ENCODE data around the gene SIRT1. TPM values are rescaled to one million over a fixed set of nuclear protein-coding genes. Genes with fewer than 3 reads are reported as not detected.

SIRT1 gene
- total RNA-seq, 1 experiment from 2014 or later: 51.3 TPM

DNA sequence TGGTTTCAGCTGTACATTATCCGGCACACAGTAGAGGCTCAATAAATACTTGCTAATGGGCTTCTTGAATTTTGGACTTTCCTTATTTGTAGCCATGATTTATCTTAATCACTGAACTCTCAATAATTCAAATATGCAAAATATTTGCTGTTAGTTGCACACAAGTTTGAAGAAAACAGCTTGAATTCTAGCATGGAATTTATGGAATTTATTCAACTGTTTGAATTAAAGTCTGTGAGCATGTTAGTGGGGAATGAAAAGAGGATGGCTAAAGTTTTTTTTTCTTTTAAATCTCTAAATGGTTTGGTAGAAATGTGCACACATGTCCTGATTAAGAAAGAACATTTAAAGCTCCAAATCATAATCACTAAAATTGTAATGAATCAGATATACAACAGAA lies 42.5 kb downstream of the SIRT1 start:
- TF ChIP-seq, protein P1, sequence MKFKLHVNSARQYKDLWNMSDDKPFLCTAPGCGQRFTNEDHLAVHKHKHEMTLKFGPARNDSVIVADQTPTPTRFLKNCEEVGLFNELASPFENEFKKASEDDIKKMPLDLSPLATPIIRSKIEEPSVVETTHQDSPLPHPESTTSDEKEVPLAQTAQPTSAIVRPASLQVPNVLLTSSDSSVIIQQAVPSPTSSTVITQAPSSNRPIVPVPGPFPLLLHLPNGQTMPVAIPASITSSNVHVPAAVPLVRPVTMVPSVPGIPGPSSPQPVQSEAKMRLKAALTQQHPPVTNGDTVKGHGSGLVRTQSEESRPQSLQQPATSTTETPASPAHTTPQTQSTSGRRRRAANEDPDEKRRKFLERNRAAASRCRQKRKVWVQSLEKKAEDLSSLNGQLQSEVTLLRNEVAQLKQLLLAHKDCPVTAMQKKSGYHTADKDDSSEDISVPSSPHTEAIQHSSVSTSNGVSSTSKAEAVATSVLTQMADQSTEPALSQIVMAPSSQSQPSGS (CRISPR knock-in tag; IDR thresholded peaks at IDR 0.05; ENCODE audit: borderline replicate concordance, low read depth): no peak
- TF ChIP-seq, protein P2, sequence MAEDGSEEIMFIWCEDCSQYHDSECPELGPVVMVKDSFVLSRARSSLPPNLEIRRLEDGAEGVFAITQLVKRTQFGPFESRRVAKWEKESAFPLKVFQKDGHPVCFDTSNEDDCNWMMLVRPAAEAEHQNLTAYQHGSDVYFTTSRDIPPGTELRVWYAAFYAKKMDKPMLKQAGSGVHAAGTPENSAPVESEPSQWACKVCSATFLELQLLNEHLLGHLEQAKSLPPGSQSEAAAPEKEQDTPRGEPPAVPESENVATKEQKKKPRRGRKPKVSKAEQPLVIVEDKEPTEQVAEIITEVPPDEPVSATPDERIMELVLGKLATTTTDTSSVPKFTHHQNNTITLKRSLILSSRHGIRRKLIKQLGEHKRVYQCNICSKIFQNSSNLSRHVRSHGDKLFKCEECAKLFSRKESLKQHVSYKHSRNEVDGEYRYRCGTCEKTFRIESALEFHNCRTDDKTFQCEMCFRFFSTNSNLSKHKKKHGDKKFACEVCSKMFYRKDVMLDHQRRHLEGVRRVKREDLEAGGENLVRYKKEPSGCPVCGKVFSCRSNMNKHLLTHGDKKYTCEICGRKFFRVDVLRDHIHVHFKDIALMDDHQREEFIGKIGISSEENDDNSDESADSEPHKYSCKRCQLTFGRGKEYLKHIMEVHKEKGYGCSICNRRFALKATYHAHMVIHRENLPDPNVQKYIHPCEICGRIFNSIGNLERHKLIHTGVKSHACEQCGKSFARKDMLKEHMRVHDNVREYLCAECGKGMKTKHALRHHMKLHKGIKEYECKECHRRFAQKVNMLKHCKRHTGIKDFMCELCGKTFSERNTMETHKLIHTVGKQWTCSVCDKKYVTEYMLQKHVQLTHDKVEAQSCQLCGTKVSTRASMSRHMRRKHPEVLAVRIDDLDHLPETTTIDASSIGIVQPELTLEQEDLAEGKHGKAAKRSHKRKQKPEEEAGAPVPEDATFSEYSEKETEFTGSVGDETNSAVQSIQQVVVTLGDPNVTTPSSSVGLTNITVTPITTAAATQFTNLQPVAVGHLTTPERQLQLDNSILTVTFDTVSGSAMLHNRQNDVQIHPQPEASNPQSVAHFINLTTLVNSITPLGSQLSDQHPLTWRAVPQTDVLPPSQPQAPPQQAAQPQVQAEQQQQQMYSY (CRISPR knock-in tag; IDR thresholded peaks at IDR 0.05): no peak
- TF ChIP-seq FOXK1 (CRISPR knock-in tag; IDR thresholded peaks at IDR 0.05) (no peak), ZNF219 (CRISPR knock-in tag; IDR thresholded peaks at IDR 0.05; ENCODE audit: borderline replicate concordance) (no peak), ZNF671 (CRISPR knock-in tag; IDR thresholded peaks at IDR 0.05) (no peak), JUN (CRISPR knock-in tag; IDR thresholded peaks at IDR 0.05) (no peak)
- TF ChIP-seq, protein P3, sequence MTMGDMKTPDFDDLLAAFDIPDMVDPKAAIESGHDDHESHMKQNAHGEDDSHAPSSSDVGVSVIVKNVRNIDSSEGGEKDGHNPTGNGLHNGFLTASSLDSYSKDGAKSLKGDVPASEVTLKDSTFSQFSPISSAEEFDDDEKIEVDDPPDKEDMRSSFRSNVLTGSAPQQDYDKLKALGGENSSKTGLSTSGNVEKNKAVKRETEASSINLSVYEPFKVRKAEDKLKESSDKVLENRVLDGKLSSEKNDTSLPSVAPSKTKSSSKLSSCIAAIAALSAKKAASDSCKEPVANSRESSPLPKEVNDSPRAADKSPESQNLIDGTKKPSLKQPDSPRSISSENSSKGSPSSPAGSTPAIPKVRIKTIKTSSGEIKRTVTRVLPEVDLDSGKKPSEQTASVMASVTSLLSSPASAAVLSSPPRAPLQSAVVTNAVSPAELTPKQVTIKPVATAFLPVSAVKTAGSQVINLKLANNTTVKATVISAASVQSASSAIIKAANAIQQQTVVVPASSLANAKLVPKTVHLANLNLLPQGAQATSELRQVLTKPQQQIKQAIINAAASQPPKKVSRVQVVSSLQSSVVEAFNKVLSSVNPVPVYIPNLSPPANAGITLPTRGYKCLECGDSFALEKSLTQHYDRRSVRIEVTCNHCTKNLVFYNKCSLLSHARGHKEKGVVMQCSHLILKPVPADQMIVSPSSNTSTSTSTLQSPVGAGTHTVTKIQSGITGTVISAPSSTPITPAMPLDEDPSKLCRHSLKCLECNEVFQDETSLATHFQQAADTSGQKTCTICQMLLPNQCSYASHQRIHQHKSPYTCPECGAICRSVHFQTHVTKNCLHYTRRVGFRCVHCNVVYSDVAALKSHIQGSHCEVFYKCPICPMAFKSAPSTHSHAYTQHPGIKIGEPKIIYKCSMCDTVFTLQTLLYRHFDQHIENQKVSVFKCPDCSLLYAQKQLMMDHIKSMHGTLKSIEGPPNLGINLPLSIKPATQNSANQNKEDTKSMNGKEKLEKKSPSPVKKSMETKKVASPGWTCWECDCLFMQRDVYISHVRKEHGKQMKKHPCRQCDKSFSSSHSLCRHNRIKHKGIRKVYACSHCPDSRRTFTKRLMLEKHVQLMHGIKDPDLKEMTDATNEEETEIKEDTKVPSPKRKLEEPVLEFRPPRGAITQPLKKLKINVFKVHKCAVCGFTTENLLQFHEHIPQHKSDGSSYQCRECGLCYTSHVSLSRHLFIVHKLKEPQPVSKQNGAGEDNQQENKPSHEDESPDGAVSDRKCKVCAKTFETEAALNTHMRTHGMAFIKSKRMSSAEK (CRISPR knock-in tag; IDR thresholded peaks at IDR 0.05; ENCODE audit: borderline replicate concordance): no peak
- TF ChIP-seq, protein P4, sequence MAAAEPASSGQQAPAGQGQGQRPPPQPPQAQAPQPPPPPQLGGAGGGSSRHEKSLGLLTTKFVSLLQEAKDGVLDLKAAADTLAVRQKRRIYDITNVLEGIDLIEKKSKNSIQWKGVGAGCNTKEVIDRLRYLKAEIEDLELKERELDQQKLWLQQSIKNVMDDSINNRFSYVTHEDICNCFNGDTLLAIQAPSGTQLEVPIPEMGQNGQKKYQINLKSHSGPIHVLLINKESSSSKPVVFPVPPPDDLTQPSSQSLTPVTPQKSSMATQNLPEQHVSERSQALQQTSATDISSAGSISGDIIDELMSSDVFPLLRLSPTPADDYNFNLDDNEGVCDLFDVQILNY (CRISPR knock-in tag; IDR thresholded peaks at IDR 0.05): no peak
- TF ChIP-seq, protein P5, sequence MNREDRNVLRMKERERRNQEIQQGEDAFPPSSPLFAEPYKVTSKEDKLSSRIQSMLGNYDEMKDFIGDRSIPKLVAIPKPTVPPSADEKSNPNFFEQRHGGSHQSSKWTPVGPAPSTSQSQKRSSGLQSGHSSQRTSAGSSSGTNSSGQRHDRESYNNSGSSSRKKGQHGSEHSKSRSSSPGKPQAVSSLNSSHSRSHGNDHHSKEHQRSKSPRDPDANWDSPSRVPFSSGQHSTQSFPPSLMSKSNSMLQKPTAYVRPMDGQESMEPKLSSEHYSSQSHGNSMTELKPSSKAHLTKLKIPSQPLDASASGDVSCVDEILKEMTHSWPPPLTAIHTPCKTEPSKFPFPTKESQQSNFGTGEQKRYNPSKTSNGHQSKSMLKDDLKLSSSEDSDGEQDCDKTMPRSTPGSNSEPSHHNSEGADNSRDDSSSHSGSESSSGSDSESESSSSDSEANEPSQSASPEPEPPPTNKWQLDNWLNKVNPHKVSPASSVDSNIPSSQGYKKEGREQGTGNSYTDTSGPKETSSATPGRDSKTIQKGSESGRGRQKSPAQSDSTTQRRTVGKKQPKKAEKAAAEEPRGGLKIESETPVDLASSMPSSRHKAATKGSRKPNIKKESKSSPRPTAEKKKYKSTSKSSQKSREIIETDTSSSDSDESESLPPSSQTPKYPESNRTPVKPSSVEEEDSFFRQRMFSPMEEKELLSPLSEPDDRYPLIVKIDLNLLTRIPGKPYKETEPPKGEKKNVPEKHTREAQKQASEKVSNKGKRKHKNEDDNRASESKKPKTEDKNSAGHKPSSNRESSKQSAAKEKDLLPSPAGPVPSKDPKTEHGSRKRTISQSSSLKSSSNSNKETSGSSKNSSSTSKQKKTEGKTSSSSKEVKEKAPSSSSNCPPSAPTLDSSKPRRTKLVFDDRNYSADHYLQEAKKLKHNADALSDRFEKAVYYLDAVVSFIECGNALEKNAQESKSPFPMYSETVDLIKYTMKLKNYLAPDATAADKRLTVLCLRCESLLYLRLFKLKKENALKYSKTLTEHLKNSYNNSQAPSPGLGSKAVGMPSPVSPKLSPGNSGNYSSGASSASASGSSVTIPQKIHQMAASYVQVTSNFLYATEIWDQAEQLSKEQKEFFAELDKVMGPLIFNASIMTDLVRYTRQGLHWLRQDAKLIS (CRISPR knock-in tag; IDR thresholded peaks at IDR 0.05; ENCODE audit: borderline replicate concordance): no peak
- no peak for ATAC-seq
- CTCF ChIA-PET: interaction anchor here (0.8 to 1.5 kb wide), 3 partner anchors 19 to 286 kb away, joined by 3 to 8 read pairs (median 3); no protein-coding TSS in a partner anchor
- Mint-ChIP-seq H3K27me3 (ENCODE audit: low read depth) (no peaks in the 10 kb centered on the region), H3K36me3 (peaks cover 23% of the 10 kb centered on the region), H3K4me3 (no peak overlapping the region), H3K27ac (0 out of 2 replicates have a peak overlapping the region, but pooled peaks have one; percentile 82), H3K4me1 (0 out of 2 replicates have a peak, but pooled peaks cover 4% of the 10 kb centered on the region), H3K9me3 (no peaks in the 10 kb centered on the region)
- no peak for DNase-seq (ENCODE audit: low spot score)
- POLR2A ChIA-PET: no interaction called here

DNA sequence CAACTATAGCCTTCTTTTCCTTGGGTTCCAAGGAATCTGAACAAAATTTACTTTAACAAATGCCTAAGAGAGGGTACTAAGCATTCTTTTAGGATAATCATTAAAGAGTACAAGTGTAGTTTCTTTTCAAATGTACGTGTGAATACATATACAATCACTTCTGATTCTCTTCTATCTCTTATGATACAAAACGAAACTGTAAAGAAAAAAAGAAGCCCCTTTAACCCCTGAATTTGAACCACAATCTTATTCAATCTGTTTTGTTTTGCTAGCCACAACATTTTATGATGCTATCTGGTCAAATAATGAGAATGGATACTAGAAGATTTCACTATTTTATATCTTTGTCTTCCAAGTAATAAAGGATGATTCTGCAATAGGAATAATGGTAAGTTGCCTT lies 48.7 kb downstream of the SIRT1 start:
- DNase-seq (ENCODE audit: low spot score): no peak
- POLR2A ChIA-PET: no interaction called here
- CTCF ChIA-PET: no interaction called here
- no peak overlapping the region for H3K4me3 Mint-ChIP-seq
- H3K36me3 Mint-ChIP-seq: peaks cover 31% of the 10 kb centered on the region
- no peak overlapping the region for H3K27ac Mint-ChIP-seq
- peaks cover 24% of the 10 kb centered on the region for H3K4me1 Mint-ChIP-seq
- ATAC-seq: no peak
- no peaks in the 10 kb centered on the region for H3K27me3 Mint-ChIP-seq (ENCODE audit: low read depth)
- H3K9me3 Mint-ChIP-seq: no peaks in the 10 kb centered on the region
- TF ChIP-seq FOXK1 (CRISPR knock-in tag; IDR thresholded peaks at IDR 0.05): no peak
- TF ChIP-seq NR2C2 (CRISPR knock-in tag; IDR thresholded peaks at IDR 0.05): no peak
- TF ChIP-seq, protein P5 (CRISPR knock-in tag; IDR thresholded peaks at IDR 0.05; ENCODE audit: borderline replicate concordance): no peak
- no peak for TF ChIP-seq CBFB (CRISPR knock-in tag; IDR thresholded peaks at IDR 0.05; ENCODE audit: low read depth)
- no peak for TF ChIP-seq GRHL2 (CRISPR knock-in tag; IDR thresholded peaks at IDR 0.05; ENCODE audit: insufficient replicate concordance, severe bottlenecking)
- TF ChIP-seq, protein P6, sequence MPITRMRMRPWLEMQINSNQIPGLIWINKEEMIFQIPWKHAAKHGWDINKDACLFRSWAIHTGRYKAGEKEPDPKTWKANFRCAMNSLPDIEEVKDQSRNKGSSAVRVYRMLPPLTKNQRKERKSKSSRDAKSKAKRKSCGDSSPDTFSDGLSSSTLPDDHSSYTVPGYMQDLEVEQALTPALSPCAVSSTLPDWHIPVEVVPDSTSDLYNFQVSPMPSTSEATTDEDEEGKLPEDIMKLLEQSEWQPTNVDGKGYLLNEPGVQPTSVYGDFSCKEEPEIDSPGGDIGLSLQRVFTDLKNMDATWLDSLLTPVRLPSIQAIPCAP (CRISPR knock-in tag; IDR thresholded peaks at IDR 0.05): no peak
- TF ChIP-seq ZNF317 (CRISPR knock-in tag; IDR thresholded peaks at IDR 0.05; ENCODE audit: borderline replicate concordance, low read depth): no peak

Measured in WTC11 (cell line).